SK-N-MC (cell line): ENCODE data around the gene SMU1.

Experiments
- EZH2 ChIP-seq: fragments of 200-600 bp; sonication (generic); IDR thresholded peaks from one replicate; pipeline ENCODE4 v1.6.1; 2017; ENCODE audit warnings: antibody characterized with exemption
- FOXP2 ChIP-seq: optimal IDR thresholded peaks from 2 replicates; pipeline ENCODE3; 2011; ENCODE audit warnings: mild to moderate bottlenecking, moderate library complexity; ENCODE audit not compliant: insufficient read depth; ENCODE audit errors: extremely low read length, control extremely low read depth

DNA sequence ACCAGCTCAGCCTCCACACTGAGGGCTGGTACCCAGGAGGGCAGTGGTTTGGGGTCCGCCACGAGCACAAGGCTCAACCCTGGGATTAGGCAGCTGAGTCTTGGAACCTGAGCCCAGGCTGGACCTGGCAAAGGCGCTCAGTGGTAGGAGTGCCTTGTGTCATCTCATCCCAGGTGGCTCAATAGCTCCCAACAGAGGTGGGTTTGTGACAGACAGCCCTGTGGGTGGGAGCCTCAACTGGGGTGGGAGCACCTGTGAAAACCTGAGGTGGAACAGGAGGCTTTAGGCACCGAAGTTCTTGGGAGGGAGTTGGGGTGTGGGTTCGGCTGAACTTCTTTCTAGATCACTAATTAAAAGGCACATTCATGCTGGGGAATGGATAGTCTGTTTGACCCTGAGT lies 35.2 kb upstream of the SMU1 start:
- no peak for TF ChIP-seq EZH2
- no peak for TF ChIP-seq FOXP2
